Suppressor macrophage treated with lipopolysaccharide for 4 hours (primary cell): ENCODE results near the gene IL4I1.

Source experiments
- DNase-seq: peaks from one replicate; pipeline ENCODE4 v3.0.0-alpha.2; 2020

IL4I1 gene

GRCh38 chr19:49877879-49878743, 18.6 kb downstream of the IL4I1 start:
- peak; percentile 99 for DNase-seq

GRCh38 chr19:49877020-49877878, 19.4 kb downstream of the IL4I1 start, which contains the start of the genes AKT1S1 and TBC1D17:
AKT1S1 (minus strand) TSS chr19:49877355; CDS start chr19:49873295, 4,060 bp downstream.
TBC1D17 (plus strand) TSS chr19:49877702; CDS start chr19:49877724, 22 bp downstream.
- peak; percentile 100 for DNase-seq

GRCh38 chr19:49876422-49877019, 20.2 kb downstream of the IL4I1 start:
- DNase-seq, result peak; percentile 99

DNA sequence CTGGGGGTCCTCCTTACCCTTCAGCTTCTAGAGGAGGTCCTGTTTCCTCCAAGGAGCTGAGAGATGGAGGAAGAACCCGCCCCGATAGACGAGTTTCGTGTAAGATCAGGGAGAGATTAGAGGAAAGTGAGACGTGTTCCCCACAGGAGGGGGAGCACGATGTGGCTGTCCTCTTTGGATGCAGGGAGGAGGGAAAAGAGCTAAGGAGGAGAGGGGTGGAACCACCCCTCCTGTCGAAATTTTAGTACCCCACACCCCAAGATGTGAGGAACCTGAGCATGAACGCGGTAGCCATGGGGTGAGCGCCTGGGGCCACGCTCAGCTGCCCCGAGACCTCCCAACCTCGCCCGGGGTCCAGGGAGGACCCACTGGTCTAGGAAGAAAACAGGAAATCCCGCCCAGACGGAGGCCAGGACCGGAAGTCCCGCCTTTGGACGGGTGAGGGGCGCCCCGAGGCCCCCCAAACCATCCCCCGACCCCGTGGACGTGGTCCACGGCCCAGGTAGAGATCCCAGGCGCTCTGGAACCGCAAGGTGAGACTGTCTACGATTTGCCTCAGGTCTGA, 20.7 kb downstream of the IL4I1 start:
- no peak for DNase-seq

GRCh38 chr19:49875177-49875576, 21.5 kb downstream of the IL4I1 start:
- DNase-seq, result no peak

GRCh38 chr19:49874503-49875157, 22.1 kb downstream of the IL4I1 start:
- DNase-seq, result no peak

DNA sequence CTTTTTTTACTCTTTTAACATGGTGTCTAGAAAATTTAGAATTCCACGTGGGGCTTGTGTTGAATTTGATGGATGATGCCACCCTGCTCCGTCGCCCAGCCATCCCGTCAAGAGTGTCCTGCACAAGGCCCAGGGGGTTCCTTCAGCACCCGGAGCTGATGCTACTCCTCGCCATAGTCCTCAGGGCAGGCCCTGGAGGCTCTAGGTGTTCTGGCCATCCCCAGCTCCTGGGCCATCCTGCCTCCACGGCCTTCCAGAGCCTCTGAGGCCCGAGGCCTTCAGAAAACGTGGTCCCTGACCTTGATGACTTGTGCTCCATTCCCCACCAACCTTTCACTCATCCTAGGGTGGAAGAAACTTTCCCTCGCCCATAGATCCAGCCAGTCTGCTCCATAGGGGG, 22.9 kb downstream of the IL4I1 start:
- no peak for DNase-seq

GRCh38 chr19:49873129-49873521, 23.6 kb downstream of the IL4I1 start:
- no peak for DNase-seq

DNA sequence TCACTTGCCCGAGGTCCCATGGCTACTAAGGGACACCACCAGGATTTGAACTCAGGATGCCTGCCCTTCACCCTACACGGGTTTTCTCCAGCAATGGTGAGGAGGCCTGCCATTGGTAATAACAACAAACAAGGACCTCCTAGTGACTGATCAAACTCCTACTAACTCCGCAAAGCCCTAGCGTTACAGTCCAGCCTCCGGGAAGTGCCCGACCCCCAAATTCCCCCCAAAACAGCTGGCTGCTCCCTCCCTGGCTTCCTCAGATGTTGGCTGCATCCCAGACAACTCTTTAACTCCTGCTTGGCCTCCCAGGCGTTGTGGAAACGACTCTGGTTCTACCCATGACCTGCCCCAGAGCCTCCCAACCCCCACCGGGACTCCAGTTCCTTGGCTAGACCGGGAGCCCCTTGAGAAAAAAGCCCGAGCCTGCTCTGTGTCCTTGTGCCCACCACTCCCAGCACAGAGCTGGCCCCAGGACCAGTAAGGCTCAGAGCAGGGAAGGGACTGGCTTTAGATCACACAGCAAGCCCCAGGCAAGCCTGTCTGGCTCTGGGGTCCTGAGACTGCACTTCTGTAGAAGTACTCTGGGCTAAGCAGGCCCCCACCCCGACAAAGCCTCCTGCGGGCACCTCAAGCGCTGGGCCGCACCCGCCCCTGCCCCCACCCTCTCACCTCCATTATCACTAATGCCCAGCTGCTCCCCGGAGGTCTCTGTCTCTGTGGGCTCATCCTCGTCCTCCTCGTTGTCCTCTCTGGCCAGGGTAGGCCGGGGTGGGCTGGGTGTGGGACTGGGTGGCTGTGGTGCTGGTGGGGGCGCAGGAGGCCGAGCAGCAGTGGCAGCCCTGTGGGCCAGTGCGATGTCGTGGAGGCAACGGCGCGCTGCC, 24.2 kb downstream of the IL4I1 start:
- DNase-seq, result no peak

- DNase-seq, result no peak
These were observed 25.2 kb downstream of the IL4I1 start for GRCh38 chr19:49871349-49871985.

GRCh38 chr19:49870309-49870901, 26.3 kb downstream of the IL4I1 start:
- DNase-seq, result no peak

DNA sequence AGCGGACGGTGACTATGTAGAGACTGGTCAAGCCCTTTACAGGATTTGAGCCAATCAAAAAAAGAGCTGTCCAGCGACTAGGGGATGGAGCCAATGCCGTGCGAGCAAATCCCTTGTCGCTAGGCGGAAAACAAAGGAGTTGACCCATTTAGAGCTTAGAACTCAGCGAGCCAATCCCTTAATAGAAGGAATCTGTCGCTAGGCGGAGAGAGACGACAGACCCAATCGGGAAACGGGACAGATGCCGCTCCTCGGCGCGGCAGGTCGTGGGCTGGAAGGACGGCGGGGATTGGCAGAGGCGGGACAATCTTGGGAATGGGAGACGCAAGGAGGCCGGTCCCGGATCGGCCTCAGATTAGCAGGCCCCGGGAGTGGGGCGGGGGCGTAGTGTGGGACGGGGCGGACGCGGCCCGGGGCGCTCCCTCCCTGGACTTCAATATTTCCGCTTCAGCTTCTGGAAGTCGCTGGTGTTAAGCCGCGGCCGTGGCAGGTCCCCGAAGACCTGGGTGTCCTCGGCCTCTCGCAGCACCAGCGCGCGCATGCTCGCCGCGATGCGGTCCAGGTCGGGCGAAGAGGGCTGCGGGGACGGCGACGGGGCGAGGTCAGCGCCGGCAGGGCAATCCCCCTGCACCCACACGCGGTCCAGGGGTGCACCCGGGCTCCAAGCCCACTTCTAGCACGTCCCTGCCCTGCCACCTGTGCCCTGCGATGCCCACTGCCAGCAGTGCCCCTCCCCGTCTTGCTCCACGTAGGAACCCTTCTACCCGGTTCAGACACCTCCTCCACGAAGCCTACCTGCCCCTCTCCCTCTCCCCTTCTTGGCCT, 27.0 kb downstream of the IL4I1 start:
- DNase-seq, result peak; percentile 99

DNA sequence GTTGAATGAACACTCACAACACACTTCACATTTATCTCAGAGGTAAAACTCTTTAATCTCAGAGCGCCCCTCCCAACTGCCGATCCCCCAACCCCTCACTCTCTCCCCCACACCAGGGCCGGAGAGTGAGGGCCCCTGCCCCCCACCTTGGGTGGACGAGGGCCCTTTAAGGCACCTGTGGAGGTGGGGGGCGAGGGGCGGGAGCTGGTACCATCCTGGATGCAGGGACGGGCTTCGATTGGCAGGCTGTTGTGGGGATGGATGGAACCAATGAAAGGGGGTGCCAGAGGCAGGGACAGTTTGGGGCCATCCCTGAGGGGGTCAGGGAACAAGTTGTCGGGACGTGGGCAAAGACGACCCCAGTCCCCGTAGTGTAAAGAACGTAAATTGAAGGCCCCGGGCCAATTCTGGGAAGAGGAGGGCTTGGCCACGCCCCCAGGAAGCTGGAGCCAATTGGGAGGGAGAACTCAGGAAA, 27.6 kb downstream of the IL4I1 start:
- no peak for DNase-seq

DNA sequence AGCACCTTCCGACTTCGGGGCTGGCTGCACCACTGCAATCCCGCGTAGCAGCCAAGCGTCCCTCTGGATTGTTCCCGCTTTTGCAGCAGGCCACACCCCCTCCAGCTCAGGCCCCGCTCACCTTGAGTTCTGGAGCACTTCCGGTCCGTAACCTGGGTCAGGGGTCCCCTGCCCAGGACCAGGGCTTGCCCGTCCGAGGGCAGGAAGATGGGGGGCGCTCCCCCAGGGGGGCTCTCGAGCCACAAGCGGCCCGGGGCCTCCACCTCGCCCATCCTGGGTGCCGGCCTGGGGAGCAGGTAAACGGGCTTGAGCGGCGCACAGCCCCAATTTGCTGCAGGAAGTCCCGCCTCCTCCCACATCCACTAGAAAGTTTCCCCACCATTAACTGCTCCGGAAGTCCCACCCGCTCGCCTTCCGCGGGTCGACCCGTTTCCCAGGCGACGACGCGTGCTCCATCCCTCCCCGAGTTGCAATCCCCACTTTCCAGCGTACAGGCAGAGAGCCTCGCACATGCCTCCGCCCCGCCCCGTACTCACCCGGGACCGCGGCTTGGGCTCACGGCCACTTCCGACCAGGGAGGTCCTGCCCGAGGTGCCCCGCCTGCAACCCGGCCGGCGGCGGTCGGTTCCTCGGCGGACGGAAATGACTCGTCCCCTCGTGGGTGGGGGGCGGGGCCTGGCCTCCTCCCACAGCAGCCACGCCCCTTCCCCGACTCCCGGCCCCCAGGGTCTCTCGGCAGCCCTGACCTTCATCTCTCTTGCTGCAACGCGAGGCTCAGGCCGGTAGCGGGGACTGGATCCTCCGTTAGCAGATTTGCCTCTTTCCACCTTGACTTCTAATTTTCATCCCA, 29.5 kb downstream of the IL4I1 start, which contains the start of gene PNKP:
Gene PNKP (minus strand): TSS at position 644 of the 850 bp plus-strand sequence. CDS start 372 bp downstream, at position 272.
- peak; percentile 95 for DNase-seq

DNA sequence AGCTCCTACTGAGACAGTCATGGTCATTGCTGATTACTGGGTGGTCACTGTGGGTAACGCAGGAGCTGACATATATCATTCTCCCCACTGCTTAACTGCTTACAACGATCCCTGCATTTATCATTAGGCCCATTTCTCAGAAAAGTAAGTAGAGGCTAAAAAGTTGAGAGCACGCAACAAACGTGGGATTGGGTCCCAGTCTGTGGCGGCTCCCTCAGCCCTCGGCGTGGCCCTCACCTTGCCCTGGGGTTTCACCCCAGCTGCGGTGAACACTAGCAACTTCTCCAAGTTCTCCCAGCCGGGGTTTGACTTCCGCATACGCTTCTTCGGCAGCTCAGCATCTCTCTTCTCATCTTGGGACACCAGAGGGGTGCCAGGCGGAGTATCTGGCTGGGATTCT, 31.8 kb downstream of the IL4I1 start:
- DNase-seq, result no peak

DNA sequence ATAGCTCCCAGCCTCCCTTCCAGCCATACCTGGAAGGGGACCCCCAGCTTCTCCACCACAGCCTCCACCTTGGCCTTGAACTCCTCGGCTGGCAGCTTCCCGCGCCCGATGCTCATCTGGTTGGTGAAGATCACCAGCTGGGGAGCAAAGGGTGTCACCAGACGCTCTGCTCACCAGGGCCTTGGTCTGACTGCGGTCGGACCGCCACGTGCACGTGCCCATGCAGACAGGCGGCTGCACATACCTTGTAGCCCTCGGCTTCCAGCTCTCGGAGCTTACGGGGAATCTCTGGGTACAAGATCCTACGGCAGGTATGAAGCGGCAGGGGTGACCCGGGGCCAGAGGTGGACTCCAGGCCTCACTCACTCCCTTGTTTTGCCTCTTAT, 32.8 kb downstream of the IL4I1 start:
- no peak for DNase-seq

- no peak for DNase-seq
These were observed 33.3 kb downstream of the IL4I1 start for GRCh38 chr19:49863254-49863934.
